ENCODE measurements around the gene KCNIP3. TPM values are rescaled to one million over a fixed set of nuclear protein-coding genes. Genes with fewer than 3 reads are reported as not detected.

Gene KCNIP3
- total RNA-seq, 1 donor: 2.6 TPM

GRCh38 chr2:95385570-95385984 lies 88.4 kb downstream of the KCNIP3 start:
- no peak for DNase-seq (ENCODE audit: low read depth)
- TF ChIP-seq, protein P1, sequence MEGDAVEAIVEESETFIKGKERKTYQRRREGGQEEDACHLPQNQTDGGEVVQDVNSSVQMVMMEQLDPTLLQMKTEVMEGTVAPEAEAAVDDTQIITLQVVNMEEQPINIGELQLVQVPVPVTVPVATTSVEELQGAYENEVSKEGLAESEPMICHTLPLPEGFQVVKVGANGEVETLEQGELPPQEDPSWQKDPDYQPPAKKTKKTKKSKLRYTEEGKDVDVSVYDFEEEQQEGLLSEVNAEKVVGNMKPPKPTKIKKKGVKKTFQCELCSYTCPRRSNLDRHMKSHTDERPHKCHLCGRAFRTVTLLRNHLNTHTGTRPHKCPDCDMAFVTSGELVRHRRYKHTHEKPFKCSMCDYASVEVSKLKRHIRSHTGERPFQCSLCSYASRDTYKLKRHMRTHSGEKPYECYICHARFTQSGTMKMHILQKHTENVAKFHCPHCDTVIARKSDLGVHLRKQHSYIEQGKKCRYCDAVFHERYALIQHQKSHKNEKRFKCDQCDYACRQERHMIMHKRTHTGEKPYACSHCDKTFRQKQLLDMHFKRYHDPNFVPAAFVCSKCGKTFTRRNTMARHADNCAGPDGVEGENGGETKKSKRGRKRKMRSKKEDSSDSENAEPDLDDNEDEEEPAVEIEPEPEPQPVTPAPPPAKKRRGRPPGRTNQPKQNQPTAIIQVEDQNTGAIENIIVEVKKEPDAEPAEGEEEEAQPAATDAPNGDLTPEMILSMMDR (IDR thresholded peaks at IDR 0.05; ENCODE audit: insufficient read depth, low read depth, low read length): no peak
- no peak overlapping the region for H3K4me3 ChIP-seq (ENCODE audit: low read depth, low read length)

GRCh38 chr2:95386031-95386430 lies 88.9 kb downstream of the KCNIP3 start:
- no peak overlapping the region for H3K4me3 ChIP-seq (ENCODE audit: low read depth, low read length)
- TF ChIP-seq, protein P1 (IDR thresholded peaks at IDR 0.05; ENCODE audit: insufficient read depth, low read depth, low read length): no peak
- DNase-seq (ENCODE audit: low read depth): no peak

DNA sequence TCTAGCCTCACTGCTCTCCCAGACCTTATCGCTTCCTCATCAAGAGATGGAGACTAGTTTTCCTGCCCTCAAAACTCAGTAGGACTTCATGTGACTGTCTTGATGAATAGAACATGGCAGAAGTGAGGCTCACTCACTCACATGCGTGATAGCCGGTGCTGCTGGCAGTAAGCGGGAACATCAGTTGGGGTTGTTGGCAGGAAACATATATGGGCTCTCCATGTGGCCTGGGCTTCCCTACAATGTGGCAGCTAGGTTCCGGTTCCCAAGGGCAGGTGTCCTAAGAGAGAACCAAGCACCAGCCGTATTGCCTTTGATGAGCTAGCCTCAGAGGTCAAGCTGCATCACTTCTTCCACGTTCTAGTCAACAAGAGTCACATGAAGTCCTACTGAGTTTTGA lies 90.2 kb downstream of the KCNIP3 start:
- DNase-seq (ENCODE audit: low read depth): no peak
- TF ChIP-seq, protein P1 (IDR thresholded peaks at IDR 0.05; ENCODE audit: insufficient read depth, low read depth, low read length): no peak
- H3K4me3 ChIP-seq (ENCODE audit: low read depth, low read length): no peak overlapping the region

DNA sequence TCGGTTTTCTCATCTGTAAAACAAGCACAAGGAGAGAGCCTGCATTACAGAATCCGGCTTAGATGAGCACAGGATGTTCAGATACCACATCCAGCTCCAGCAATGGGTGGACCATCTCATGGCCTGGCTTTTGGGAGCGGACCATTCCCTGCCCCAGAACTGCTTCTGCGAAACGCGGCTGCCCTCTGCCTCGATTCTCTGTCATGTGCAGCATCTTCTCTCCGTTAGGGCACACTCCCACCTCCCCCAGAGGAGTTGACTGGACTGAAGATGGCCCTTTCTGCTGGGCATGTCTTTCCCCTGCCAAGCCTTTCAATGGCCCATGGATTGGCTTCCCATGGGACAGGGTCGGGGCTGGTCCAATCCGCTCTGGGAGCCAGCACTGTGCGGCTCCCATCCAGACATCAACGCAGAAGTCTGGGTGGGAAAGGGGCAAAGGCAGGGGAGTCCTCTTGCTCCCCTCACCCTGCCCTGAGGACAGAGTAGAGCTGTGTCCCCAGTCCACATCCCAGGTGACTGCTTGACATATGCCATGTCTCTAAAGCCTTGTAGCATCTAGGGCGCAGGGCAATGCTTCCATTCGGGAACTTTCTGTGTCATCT lies 91.0 kb downstream of the KCNIP3 start:
- DNase-seq (ENCODE audit: low read depth): no peak
- TF ChIP-seq, protein P1 (IDR thresholded peaks at IDR 0.05; ENCODE audit: insufficient read depth, low read depth, low read length): no peak
- H3K4me3 ChIP-seq (ENCODE audit: low read depth, low read length): no peak overlapping the region

DNA sequence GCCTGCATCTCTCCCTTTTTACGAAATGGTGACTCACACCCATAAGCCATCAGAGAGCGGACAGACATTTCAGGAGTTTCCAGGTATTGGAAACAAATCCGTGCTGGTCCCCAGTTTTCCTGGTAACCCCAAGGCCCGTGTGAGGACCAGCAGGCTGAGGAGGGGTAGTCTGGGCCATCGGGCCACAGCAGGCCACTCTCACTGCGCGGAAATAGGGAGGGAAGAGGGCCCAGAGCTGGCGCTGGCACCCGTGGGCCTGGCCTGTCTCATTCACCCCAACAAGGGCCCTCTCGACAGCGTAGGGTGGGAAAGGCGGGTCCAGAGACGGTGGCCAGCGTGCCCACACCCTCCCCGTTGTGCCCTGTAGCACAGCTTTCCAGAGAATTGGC lies 91.7 kb downstream of the KCNIP3 start:
- DNase-seq (ENCODE audit: low read depth): no peak
- H3K4me3 ChIP-seq (ENCODE audit: low read depth, low read length): no peak overlapping the region
- TF ChIP-seq, protein P1 (IDR thresholded peaks at IDR 0.05; ENCODE audit: insufficient read depth, low read depth, low read length): no peak

- no peak overlapping the region for H3K4me3 ChIP-seq (ENCODE audit: low read depth, low read length)
- DNase-seq (ENCODE audit: low read depth): peak; percentile 58
- TF ChIP-seq, protein P1 (IDR thresholded peaks at IDR 0.05; ENCODE audit: insufficient read depth, low read depth, low read length): peak; percentile 97
These were observed 92.3 kb downstream of the KCNIP3 start for GRCh38 chr2:95389245-95390119.

All from fibroblast of villous mesenchyme (primary cell).